ENCODE measurements around the gene VEZT.

DNA sequence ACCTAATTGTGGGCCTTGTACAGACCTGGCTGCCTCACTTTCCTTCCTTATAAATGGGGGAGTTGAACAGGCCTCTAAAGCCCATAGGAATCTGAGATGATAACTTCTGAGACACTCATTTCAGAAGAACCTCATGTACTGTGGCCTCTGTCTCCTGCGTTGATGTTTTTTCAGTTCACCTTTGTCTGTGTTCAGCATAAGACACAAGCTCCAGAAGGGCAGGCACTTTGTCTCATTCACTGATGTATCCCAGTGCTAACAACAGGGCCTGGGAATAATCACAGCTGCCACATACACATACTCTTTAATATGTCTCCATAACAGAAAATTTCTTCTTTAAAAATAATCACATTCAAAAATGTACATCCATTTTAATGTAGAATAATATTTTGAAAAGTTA is 3.7 kb upstream of the VEZT start:
- no peak for TF ChIP-seq FOXM1 (IDR thresholded peaks at IDR 0.05; ENCODE audit: borderline replicate concordance, low read depth)
- TF ChIP-seq EGR1 (IDR thresholded peaks at IDR 0.05): no peak
- TF ChIP-seq EP300 (IDR thresholded peaks at IDR 0.05; ENCODE audit: borderline replicate concordance): no peak
- TF ChIP-seq, protein P1, sequence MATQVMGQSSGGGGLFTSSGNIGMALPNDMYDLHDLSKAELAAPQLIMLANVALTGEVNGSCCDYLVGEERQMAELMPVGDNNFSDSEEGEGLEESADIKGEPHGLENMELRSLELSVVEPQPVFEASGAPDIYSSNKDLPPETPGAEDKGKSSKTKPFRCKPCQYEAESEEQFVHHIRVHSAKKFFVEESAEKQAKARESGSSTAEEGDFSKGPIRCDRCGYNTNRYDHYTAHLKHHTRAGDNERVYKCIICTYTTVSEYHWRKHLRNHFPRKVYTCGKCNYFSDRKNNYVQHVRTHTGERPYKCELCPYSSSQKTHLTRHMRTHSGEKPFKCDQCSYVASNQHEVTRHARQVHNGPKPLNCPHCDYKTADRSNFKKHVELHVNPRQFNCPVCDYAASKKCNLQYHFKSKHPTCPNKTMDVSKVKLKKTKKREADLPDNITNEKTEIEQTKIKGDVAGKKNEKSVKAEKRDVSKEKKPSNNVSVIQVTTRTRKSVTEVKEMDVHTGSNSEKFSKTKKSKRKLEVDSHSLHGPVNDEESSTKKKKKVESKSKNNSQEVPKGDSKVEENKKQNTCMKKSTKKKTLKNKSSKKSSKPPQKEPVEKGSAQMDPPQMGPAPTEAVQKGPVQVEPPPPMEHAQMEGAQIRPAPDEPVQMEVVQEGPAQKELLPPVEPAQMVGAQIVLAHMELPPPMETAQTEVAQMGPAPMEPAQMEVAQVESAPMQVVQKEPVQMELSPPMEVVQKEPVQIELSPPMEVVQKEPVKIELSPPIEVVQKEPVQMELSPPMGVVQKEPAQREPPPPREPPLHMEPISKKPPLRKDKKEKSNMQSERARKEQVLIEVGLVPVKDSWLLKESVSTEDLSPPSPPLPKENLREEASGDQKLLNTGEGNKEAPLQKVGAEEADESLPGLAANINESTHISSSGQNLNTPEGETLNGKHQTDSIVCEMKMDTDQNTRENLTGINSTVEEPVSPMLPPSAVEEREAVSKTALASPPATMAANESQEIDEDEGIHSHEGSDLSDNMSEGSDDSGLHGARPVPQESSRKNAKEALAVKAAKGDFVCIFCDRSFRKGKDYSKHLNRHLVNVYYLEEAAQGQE (IDR thresholded peaks at IDR 0.05; ENCODE audit: low read depth): no peak
- no peak for TF ChIP-seq TEAD4 (IDR thresholded peaks at IDR 0.05)
- TF ChIP-seq CREB1 (IDR thresholded peaks at IDR 0.05; ENCODE audit: low read depth): no peak
- no peak for TF ChIP-seq CEBPB (IDR thresholded peaks at IDR 0.05)

Measured in Ishikawa (cell line).